Measurements from ENCODE around the gene IFNA5.

The IFNA5 gene

GRCh38 chr9:21289848-21290247, 15.3 kb downstream of the IFNA5 start:
- DNase-seq, result no peak

DNA sequence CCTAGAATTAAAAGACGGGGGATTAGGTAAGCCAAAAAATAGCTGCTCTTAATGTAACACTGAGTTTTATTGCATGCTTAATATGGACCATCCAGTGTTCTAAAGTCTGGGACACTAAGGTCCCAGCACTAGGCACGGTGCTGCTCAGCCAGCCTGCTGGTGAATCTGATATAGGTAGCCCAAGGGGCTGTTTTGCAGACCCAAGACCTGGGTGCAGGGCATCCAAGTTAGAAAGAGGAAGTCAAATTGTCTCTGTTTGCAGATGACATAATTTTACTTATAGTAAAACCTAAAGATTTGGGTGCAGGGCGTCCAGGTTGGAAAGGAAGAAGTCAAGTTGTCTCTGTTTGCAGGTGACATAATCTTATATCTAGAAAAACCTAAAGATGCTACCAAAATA, 17.8 kb downstream of the IFNA5 start:
- DNase-seq, result no peak

DNA sequence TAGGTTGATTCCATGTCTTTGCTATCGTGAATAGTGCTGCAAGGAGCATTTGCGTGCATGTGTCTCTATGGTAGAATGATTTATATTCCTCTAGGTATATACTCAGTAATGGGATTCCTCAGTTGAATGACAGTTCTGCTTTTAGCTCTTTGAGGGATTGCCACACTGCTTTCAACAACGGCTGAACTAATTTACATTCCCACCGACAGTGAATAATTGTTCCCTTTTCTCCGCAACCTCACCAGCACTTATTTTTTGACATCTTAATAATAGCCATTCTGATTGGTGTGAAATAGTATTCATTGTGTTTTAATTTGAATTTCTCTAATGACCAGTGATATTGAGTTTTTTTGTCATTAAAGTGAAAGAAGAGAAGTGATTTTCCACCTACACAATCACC, 18.5 kb downstream of the IFNA5 start:
- no peak for DNase-seq

DNA sequence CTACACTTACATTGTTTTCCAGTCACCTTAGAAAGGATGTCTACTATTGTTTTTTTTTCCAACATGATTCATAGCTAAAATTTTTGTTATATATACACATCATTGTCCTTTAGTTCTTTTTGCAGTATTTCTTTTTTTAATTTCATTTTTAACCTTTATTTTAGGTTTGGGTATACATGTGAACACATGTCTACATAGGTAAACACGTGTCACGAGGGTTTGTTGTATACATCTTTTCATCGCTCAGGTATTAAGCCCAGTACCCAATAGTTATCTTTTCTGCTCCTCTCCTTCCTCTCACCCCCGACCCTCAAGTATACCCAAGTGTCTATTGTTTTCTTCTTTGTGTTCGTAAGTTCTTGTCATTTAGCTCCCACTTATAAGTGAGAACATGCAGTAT, 19.0 kb downstream of the IFNA5 start:
- no peak for DNase-seq

DNA sequence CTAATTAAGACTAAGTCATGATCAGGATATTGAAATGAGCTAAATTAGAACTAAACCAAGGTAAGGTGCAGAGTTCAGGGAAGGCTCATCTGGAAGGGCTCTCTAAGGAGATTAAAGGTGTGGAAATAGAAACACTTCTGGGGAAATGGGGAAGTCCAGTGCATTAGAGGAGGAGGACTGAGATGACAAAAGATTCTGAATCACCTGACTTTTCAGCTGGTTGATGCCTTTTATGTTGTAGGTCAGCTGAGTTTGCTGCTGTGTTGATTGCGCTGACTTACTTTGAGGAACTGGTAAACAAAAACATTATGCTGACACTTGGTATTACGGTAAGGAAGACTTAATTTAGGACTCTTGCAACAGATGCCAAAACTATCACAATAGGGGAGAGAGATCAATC, 23.8 kb downstream of the IFNA5 start:
- DNase-seq, result no peak

DNA sequence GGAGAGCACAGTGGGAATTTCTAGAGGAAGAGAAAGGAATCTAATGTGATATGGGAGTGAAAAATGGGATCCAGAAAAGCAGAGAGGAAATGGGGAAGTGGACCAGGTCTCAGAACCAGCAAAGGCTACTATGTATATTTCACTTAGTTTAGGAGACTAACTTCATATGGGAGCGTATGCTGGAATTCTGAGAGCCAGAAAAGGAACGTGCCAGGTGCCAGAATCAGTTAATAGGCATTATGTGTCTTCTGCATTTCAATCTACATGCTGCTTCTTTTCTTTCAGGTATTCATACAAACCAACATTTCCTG, 36.8 kb downstream of the IFNA5 start:
- no peak for DNase-seq

DNA sequence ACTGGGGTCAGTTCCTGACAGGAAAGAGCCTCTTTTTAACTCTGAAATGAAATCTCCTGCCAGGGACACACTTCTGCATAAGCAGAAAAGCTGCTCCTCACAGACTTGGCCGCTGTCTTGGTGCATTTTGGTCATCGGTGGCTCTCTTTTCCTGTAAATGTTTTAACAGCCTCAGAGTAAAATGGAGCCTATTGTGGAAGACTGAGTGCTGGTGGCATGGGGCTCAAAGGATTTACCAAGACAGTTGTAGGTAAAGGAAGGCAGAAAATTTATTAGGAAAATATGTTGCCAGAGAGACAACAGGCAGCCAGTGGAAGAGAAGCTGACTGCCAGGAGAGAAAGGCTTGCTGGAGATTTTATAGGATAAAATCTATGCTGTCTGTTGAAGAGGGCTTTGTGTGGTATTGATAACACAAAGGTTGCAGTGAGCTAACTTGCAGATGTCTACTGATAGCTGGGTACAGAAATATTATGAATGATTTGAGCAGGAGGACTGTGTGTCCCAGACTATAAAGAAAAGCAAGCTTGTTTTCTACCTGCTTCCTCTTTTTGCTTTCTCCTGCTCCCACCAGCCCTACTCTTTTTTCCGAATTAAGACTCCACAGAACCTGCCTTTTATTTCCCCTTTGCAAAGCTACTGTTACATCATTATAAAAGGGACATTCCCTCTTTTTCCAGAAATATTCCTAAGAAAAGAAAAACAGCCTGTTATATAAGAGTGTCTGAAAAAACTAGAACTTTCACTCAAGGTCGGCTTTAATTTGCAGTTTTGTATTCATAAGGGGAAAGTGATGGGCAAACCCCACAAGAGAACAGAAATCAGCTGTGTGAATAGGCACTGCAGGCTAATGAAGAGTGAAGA, 37.4 kb downstream of the IFNA5 start:
- no peak for DNase-seq

GRCh38 chr9:21266733-21267484, 38.2 kb downstream of the IFNA5 start:
- DNase-seq, result no peak

GRCh38 chr9:21265421-21266189, 39.5 kb downstream of the IFNA5 start:
- DNase-seq, result no peak

GRCh38 chr9:21255538-21256212, 49.4 kb downstream of the IFNA5 start:
- DNase-seq, result no peak

All from NCI-H345 (cell line).